DMS53 treated with DMSO at 0.1 percent for 48 hours (cell line): ENCODE results near the gene SHROOM1.

Experiments
- DNase-seq: peaks from one replicate; lab custom pipeline; 2025; ENCODE audit not compliant: unreplicated experiment; lab: John Stamatoyannopoulos, UW

SHROOM1 gene

DNA sequence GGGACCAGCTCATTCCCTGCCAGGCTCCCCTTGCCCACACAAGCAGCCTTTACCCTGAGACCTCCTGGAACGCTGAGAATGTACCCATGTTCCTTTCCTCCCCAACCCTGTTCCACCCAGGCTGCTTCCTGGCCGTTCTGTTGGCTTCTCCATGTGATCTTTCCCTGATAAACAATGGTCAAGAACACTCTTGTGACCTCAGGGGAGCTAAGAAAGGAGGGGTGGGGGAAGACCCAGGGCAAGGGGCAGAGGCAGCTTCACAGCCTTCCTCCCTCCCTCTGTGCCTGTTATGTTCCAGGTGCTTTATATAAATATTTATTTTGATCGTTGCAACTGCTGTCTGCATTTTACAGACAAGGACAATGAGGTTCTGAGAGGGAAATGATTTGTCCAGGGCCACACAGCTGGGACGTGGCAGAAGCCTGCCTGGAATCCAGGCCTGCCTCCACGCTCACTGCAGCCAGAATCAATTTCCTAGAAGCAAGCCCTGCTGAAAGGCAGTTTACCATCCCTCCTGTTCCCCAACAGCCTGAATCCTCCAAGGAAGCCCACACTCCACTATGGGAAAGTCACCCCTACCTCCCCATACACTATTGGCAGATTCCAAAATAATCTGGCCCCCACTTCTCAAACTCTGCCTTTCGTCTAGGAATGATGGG is 3.9 kb downstream of the SHROOM1 start:
- no peak for DNase-seq

DNA sequence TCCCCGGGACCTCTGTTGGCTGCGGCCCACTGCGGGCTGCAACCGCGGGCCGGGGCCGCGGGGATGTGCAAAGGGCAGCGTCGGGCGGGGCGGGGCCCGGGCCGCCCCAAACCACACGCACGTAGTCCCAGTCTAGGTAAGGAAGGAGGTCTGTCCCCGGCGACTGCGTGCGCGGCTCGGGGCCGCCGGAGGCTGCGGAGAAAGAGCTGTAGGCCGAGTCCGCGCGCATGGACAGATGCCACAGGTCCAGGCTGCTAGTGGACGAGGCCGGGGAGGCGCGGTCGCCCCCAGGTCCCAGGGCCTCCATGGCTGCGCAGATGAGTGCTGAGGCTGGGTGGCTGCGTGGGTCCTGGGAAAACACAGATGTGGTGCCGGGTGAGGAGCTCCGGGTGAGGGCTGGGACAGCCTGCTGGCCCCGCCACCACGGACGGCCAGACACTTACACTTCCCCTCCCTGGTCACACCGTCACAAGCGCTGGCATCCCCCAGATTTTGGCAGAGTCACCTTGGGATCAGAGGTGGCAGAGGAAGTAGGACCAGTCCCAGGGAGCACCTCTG is 4.5 kb downstream of the SHROOM1 start:
- no peak for DNase-seq

GRCh38 chr5:132825033-132825833 is 5.2 kb downstream of the SHROOM1 start:
- DNase-seq = no peak

DNA sequence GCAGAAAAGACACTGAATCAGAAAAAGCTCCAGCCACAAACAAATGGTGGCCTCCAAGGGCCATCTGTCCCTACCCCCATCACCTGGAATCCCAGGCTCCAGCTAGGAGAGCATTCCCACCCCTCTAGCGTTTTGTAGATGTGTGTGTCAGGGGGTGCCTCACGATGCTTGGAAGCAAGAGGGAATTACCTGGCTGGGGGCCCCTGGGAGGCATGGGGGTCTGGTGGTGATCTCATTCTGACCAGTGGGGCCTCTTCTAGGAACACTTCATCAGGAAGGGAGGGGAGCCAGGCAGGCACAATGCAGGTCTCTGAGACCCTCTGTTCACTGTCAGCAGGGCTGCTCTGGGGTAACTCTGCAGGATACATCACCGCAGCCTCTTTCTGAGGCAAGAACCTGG is 6.0 kb downstream of the SHROOM1 start:
- no peak for DNase-seq

DNA sequence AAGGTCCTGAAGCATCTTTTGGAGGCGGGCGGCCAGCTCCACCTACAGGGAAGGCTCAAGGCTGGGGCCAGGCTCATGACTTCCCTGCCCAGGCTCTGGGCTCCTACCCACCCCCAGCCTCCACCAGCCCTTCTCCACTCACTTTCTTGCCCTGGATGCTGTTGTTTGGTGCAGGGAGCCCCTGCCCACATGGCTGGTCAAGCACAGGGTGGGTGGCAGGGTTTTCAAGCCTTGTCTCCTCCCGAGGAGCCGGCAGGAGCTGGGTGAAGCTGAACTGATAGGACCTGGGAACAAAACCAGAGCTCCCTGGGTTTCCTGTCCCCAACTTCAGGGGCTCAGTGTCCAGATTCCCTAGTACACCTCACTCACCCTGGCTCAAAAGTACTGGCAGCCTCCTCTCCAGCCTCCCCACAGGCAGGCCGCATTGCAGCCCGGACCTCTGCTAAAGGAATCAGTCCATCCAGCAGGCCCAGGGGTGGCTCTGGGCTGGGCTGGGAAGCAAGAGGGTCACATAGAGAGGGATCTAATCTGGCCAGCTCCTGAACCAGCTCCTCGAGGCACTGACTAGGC is 6.9 kb downstream of the SHROOM1 start:
- no peak for DNase-seq

DNA sequence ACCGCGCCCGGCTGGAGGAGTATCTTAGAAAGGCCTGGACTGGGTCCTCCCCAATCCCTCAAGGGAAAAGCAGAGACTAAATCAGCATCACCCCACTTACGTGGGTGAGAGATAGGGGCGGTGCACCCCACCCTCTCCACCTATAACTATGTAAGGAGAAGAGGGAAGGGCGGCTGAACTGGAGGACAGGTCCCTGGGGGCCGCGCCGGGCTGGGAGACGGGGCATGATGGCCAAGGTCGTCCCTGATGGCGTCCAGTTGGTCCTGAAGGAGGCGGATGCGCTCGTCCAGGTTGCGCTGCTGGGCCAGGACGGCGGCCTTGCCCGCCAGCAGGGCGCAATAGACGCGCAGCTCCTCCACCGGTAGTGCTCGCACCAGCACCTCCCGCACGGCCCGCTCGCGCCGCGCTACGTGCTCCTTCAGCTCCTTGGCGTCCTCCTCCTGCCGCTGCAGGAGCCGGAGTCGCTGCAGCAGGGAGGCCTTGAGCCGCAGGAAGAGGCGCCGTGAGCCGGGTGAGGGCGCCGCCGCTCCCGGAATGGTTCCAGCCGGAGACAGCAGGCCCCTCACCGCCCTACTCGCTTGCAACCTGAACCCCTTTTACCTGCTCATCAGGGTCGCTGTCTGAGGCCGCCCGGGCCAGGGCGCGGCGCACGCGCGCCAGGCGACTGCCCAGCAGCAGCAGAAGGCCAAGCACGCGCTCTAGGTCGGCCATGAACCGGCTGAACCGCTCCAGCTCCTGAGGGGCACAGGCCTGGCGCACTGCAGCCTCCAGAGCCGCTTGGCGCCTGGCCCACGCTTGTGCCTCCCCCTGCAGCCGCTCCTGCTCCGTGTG is 7.6 kb downstream of the SHROOM1 start:
- DNase-seq = peak; percentile 56

- no peak for DNase-seq
Measured at GRCh38 chr5:132821791-132822190, 8.7 kb downstream of the SHROOM1 start.

GRCh38 chr5:132821350-132821749 is 9.1 kb downstream of the SHROOM1 start:
- no peak for DNase-seq

DNA sequence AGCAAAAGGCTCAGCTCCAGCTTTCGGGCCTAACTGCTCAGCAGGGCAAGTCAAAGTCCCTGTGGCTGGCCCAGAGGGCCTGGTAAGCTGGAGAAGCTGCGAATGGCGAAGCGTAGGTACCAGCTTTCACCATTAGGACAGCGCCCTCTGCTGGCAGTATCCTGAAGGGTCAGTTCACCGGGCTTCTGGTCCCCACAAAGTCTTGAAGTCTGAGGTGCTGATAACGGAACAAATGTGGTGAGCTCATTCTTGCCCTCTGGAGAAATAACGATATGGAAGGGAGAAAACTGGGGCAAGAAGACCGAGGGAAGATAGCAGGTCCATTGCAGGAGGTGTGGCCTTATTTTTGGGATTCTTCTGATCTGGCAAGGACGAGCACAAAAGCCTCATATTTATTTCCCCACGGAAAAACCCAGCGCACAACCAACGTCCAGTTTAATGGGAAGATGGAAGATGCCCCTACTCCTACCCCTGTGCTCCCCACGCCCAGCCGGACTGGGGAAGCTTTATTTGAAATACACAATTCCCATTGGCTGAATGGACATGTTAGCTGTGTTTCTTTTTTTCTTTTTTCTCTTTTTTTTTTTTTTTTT is 10.2 kb downstream of the SHROOM1 start:
- peak; percentile 84 for DNase-seq

- no peak for DNase-seq
Measured at GRCh38 chr5:132819468-132819867, 11.0 kb downstream of the SHROOM1 start.

DNA sequence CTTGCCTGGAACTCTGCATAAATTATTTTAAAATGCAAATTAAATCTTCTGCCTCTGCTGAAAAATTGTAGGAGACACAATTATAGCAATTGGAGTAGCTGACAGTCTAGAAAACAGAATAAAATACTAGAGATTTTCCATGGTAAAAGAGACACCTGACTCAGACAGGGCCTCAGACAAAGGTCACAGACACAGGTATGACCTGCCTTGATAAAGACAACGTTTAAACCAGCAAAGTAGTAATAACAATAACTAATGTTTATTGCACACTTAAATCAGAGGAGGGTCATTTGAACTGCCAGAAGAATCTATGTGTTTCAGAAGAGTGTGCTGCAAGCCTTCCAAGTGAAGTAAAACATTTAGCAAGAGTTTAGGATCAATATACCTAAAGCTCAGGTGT is 13.4 kb downstream of the SHROOM1 start:
- no peak for DNase-seq

GRCh38 chr5:132816554-132816953 is 13.9 kb downstream of the SHROOM1 start:
- no peak for DNase-seq

- DNase-seq = no peak
Measured at GRCh38 chr5:132816083-132816482, 14.4 kb downstream of the SHROOM1 start.

GRCh38 chr5:132815454-132815853 is 15.0 kb downstream of the SHROOM1 start:
- no peak for DNase-seq

DNA sequence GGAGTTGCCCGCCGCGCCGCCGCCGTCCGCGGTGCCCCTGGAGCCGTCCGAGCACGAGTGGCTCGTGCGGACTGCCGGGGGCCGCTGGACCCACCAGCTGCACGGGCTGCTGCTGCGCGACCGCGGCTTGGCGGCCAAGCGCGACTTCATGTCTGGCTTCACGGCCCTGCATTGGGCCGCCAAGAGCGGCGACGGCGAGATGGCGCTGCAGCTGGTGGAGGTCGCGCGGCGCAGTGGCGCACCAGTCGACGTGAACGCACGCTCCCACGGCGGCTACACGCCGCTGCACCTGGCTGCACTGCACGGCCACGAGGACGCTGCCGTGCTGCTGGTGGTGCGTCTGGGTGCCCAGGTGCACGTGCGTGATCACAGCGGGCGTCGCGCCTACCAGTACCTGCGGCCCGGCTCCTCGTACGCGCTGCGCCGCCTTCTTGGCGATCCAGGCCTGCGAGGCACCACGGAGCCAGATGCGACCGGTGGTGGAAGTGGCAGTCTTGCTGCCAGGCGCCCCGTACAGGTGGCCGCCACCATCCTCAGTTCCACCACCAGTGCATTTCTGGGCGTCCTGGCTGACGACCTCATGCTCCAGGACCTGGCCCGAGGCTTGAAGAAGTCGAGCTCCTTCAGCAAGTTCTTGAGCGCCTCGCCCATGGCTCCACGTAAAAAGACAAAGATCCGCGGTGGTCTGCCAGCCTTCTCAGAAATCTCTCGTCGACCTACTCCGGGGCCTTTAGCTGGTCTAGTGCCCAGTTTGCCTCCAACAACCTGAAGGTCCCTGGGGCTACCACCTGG is 15.7 kb downstream of the SHROOM1 start:
- no peak for DNase-seq

GRCh38 chr5:132813599-132814502 is 16.6 kb downstream of the SHROOM1 start:
- no peak for DNase-seq

GRCh38 chr5:132812781-132813598 is 17.5 kb downstream of the SHROOM1 start, which contains the start of gene SOWAHA:
SOWAHA (plus strand) TSS chr5:132813302; CDS start chr5:132813622, 320 bp downstream.
- no peak for DNase-seq
